SIG-M5 treated with dmso at 0.1 percent for 504 hours (cell line): Measurements from ENCODE around the gene INCA1.

Experiments used
- DNase-seq: peaks from one replicate; lab custom pipeline; 2025; ENCODE audit not compliant: unreplicated experiment; lab: John Stamatoyannopoulos, UW

The INCA1 gene

GRCh38 chr17:4950075-4950745 lies 47.1 kb downstream of the INCA1 start:
- peak; percentile 34 for DNase-seq

- DNase-seq = peak; percentile 70
These were observed 47.8 kb downstream of the INCA1 start for GRCh38 chr17:4949321-4950074.

GRCh38 chr17:4948931-4949320 lies 48.4 kb downstream of the INCA1 start:
- DNase-seq = peak; percentile 84

GRCh38 chr17:4948166-4948930 lies 49.0 kb downstream of the INCA1 start, which contains the start of gene PFN1:
PFN1 (minus strand) TSS chr17:4948530; CDS start chr17:4948394, 136 bp downstream.
- DNase-seq = peak; percentile 93

- DNase-seq = peak; percentile 57
These were observed 49.7 kb downstream of the INCA1 start for GRCh38 chr17:4947411-4948165.

GRCh38 chr17:4947010-4947410 lies 50.3 kb downstream of the INCA1 start:
- DNase-seq = peak; percentile 59

GRCh38 chr17:4946312-4946976 lies 50.9 kb downstream of the INCA1 start:
- no peak for DNase-seq

- DNase-seq = no peak
These were observed 51.4 kb downstream of the INCA1 start for GRCh38 chr17:4945944-4946280.

- peak; percentile 76 for DNase-seq
These were observed 52.0 kb downstream of the INCA1 start for GRCh38 chr17:4945176-4945943.

- DNase-seq = no peak
These were observed 52.7 kb downstream of the INCA1 start for GRCh38 chr17:4944554-4945175.

- DNase-seq = peak; percentile 79
These were observed 53.2 kb downstream of the INCA1 start for GRCh38 chr17:4944163-4944553.

- DNase-seq = no peak
These were observed 54.4 kb downstream of the INCA1 start for GRCh38 chr17:4942760-4943508.

- no peak for DNase-seq
These were observed 56.1 kb downstream of the INCA1 start for GRCh38 chr17:4941319-4941610.

GRCh38 chr17:4940555-4941318 lies 56.6 kb downstream of the INCA1 start:
- DNase-seq = no peak

GRCh38 chr17:4939796-4940554 lies 57.3 kb downstream of the INCA1 start, which contains the start of the genes RNF167 and SLC25A11:
RNF167 (plus strand) TSS chr17:4940268; CDS start chr17:4940910, 642 bp downstream.
SLC25A11 (minus strand) TSS chr17:4940046; CDS start chr17:4939910, 136 bp downstream.
- peak; percentile 99 for DNase-seq

- no peak for DNase-seq
These were observed 57.9 kb downstream of the INCA1 start for GRCh38 chr17:4939546-4939795.
